Measurements from ENCODE around the gene ZDHHC14.

DNA sequence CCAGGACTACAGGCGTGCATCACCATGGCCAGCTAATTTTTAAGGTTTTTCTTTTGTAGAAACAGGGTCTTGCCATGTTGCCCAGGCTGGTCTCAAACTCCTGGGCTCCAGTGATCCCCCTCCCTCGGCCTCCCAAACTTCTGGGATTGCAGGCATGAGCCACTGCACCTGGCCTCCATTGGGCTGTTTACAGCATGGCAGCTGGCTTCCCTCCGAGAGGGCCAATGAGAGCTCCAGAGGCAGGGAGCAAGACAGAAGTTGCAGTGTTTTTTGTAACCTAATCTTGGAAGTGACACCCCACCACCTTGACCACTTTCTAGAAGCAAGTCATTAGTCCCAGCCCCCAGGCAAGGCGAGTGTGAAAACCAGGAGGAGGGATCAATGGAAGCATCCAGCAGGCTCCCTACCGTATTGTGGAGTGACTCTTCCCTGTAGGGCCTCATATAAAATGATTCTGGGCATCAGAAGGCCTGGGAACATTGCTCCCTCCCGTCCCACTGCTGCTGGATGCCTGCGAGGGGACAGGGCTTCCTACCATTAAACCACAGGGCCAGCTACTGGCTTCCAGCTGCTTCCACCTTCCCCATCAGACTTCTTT is 144.4 kb downstream of the ZDHHC14 start:
- TF ChIP-seq, protein P1, sequence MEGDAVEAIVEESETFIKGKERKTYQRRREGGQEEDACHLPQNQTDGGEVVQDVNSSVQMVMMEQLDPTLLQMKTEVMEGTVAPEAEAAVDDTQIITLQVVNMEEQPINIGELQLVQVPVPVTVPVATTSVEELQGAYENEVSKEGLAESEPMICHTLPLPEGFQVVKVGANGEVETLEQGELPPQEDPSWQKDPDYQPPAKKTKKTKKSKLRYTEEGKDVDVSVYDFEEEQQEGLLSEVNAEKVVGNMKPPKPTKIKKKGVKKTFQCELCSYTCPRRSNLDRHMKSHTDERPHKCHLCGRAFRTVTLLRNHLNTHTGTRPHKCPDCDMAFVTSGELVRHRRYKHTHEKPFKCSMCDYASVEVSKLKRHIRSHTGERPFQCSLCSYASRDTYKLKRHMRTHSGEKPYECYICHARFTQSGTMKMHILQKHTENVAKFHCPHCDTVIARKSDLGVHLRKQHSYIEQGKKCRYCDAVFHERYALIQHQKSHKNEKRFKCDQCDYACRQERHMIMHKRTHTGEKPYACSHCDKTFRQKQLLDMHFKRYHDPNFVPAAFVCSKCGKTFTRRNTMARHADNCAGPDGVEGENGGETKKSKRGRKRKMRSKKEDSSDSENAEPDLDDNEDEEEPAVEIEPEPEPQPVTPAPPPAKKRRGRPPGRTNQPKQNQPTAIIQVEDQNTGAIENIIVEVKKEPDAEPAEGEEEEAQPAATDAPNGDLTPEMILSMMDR (IDR thresholded peaks at IDR 0.05; ENCODE audit: low read depth, low read length) = no peak
- TF ChIP-seq, protein P2, sequence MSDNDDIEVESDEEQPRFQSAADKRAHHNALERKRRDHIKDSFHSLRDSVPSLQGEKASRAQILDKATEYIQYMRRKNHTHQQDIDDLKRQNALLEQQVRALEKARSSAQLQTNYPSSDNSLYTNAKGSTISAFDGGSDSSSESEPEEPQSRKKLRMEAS (IDR thresholded peaks at IDR 0.05; ENCODE audit: low read depth, low read length) = no peak
- TF ChIP-seq POLR2A (IDR thresholded peaks at IDR 0.05; ENCODE audit: extremely low read depth, insufficient read length) = no peak

All from NB4 (cell line).